ENCODE measurements around the gene NEU4. TPM values are rescaled to one million over a fixed set of nuclear protein-coding genes. Genes with fewer than 3 reads are reported as not detected.

The NEU4 gene
- total and polyA plus RNA-seq, 2 of the 4 experiments (the other 2 are of a cell fraction) = not detected

- no peak overlapping the region for H3K23ac ChIP-seq (ENCODE audit: low read depth, low read length)
- no peak overlapping the region for H2BK120ac ChIP-seq (ENCODE audit: low read depth, low read length)
- H3K4me2 ChIP-seq (ENCODE audit: low read depth, low read length) = no peak overlapping the region
- no peak overlapping the region for H3K14ac ChIP-seq (replicated peaks; ENCODE audit: low read depth, low read length)
- dilution Hi-C loops (cut with HindIII; ENCODE audit: low sequenced_read_pairs, unreplicated experiment) = no loop called here
- H4K5ac ChIP-seq (ENCODE audit: low read depth, low read length) = no peak overlapping the region
- TF ChIP-seq MAZ (IDR thresholded peaks at IDR 0.05; ENCODE audit: borderline replicate concordance, low read depth, low read length) (no peak), RAD21 (IDR thresholded peaks at IDR 0.05; ENCODE audit: low read length) (no peak), CTCF (conservative IDR thresholded peaks at IDR 0.05; ENCODE audit: low read depth, low read length) (no peak), CHD1 (IDR thresholded peaks at IDR 0.05; ENCODE audit: low read depth, low read length) (no peak), RFX5 (IDR thresholded peaks at IDR 0.05; ENCODE audit: low read depth, low read length) (no peak), MXI1 (IDR thresholded peaks at IDR 0.05; ENCODE audit: borderline replicate concordance, low read depth, low read length) (no peak), RCOR1 (IDR thresholded peaks at IDR 0.05; ENCODE audit: insufficient replicate concordance, low read length) (no peak), MAFK (IDR thresholded peaks at IDR 0.05; ENCODE audit: low read depth, low read length) (no peak), SMC3 (IDR thresholded peaks at IDR 0.05; ENCODE audit: low read depth, low read length) (no peak), POLR2A (IDR thresholded peaks at IDR 0.05; ENCODE audit: low read depth, low read length) (no peak), BHLHE40 (IDR thresholded peaks at IDR 0.05; ENCODE audit: low read depth, low read length) (no peak), CEBPB (IDR thresholded peaks at IDR 0.05; ENCODE audit: low read depth, low read length) (no peak), ELK1 (IDR thresholded peaks at IDR 0.05; ENCODE audit: borderline replicate concordance, low read depth, low read length) (no peak)
- WGBS, 2 experiments (ENCODE audit: extremely low coverage in 2 of 2, insufficient read length in 1 of 2) = 81% methylated on average over 8 of the region's 13 CpGs; no CpG with 5 or more reads in 1 of the 2 experiments
- H3K27me3 ChIP-seq (ENCODE audit: control insufficient read depth, insufficient read depth, low read length) = no peaks in the 10 kb centered on the region
- no peak overlapping the region for H2AFZ ChIP-seq (replicated peaks; ENCODE audit: low read length, poor library complexity)
- H3K9me3 ChIP-seq (ENCODE audit: control insufficient read depth, insufficient read depth, low read length) = no peaks in the 10 kb centered on the region
- H3K36me3 ChIP-seq (ENCODE audit: control insufficient read depth, insufficient read depth, low read length) = peaks cover 3% of the 10 kb centered on the region; the same call in 1 of the 2 replicates
- in situ Hi-C loops (cut with MboI; ENCODE audit: low sequenced_read_pairs) = no loop called here
- ATAC-seq (ENCODE audit: low read depth) = no peak
- no peak overlapping the region for H2BK20ac ChIP-seq (ENCODE audit: low read depth, low read length)
- no peak overlapping the region for H4K8ac ChIP-seq (ENCODE audit: low read depth in 2 of 2, low read length in 2 of 2)
- BruUV-seq (replicated peaks) = no TSS peak
- H3K18ac ChIP-seq (ENCODE audit: low read depth, low read length) = no peak overlapping the region
- no peaks in the 10 kb centered on the region for H3K9me1 ChIP-seq (ENCODE audit: insufficient read depth, low read length)
- no peak overlapping the region for H2BK15ac ChIP-seq (ENCODE audit: low read depth, low read length)
- no peak overlapping the region for H2BK5ac ChIP-seq (ENCODE audit: low read depth, low read length, poor library complexity, severe bottlenecking)
- no peak overlapping the region for H2AK5ac ChIP-seq (ENCODE audit: low read depth, low read length)
- H3K27ac ChIP-seq (ENCODE audit: insufficient read depth, low read length) = no peak overlapping the region
- no peak overlapping the region for H3K4ac ChIP-seq (ENCODE audit: low read depth, low read length)
- H3K4me3 ChIP-seq (ENCODE audit: insufficient read depth, low read depth, low read length) = no peak overlapping the region
- no peak overlapping the region for H4K91ac ChIP-seq (ENCODE audit: insufficient read depth, low read depth, low read length)
- ChIA-PET CTCF (no interaction called here), POLR2A (ENCODE audit: unreplicated experiment) (no interaction called here)
- H3K4me1 ChIP-seq (ENCODE audit: control insufficient read depth, insufficient read depth, low read length) = peaks cover 8% of the 10 kb centered on the region; the same call in 1 of the 2 replicates
- H4K20me1 ChIP-seq (ENCODE audit: insufficient read depth, low read length) = no peaks in the 10 kb centered on the region
- H3K56ac ChIP-seq (ENCODE audit: extremely low read depth, insufficient read depth, low read length) = no peak overlapping the region
- intact Hi-C loops (cut with micrococcal nuclease) = no loop called here
- no peak overlapping the region for H2AK9ac ChIP-seq (replicated peaks; ENCODE audit: low read depth, low read length, poor library complexity)
- no peak for DNase-seq
- no peak overlapping the region for H3K9ac ChIP-seq (ENCODE audit: low read depth, low read length)
- no peaks in the 10 kb centered on the region for H3K79me1 ChIP-seq (ENCODE audit: low read depth in 1 of 2, low read length in 2 of 2)
Observed at GRCh38 chr2:241769819-241770184, 39.2 kb upstream of the NEU4 start.
